K562 (cell line): ENCODE results near the gene DTNB. TPM values are rescaled to one million over a fixed set of nuclear protein-coding genes. Genes with fewer than 3 reads are reported as not detected.

Source experiments
- CHD4 ChIP-seq: fragments of 200-600 bp; sonication (generic); IDR thresholded peaks from 3 replicates; pipeline ENCODE4 v1.6.1; 2012; ENCODE audit warnings: low read depth, mild to moderate bottlenecking, mixed read lengths, low read length, inconsistent platforms; ENCODE audit not compliant: insufficient read depth, insufficient replicate concordance, poor library complexity, severe bottlenecking
- MTA1 ChIP-seq: fragments of 450-650 bp; IDR thresholded peaks from 2 replicates; pipeline ENCODE4 v1.6.1; 2017; ENCODE audit warnings: borderline replicate concordance
- ZNF586 ChIP-seq: fragments of 450-650 bp; formaldehyde crosslinking; conservative IDR thresholded peaks from 2 replicates; pipeline ENCODE4 v1.4.0; 2020; ENCODE audit warnings: mild to moderate bottlenecking, moderate library complexity
- ZNF699 ChIP-seq: fragments of 250-450 bp; sonication (Bioruptor Pico); IDR thresholded peaks from 2 replicates; pipeline ENCODE4 v1.8.0; 2021; ENCODE audit warnings: mild to moderate bottlenecking, moderate library complexity; ENCODE audit not compliant: insufficient replicate concordance
- polyA plus RNA-seq, 8 experiments: library from polyadenylated mRNA; depleted of rRNA in 4 of 8; stranded (reverse) in 5 of 8; unstranded in 3 of 8; fragments of >200 nt; fragmentation: Nextera tagmentation in 2 of 8; fragmentation: Illumina TruSeq in 1 of 8; extraction: Ambion mirVana in 2 of 8; extraction: Trizol in 1 of 8; gene quantifications; 2 replicates each; pipeline versions ENCODE4 v1.2.1 to v1.2.3, GENCODE V29; 2011 to 2014; ENCODE audit warnings: inconsistent platforms in 1 of 8, missing spikeins in 1 of 8
- total RNA-seq, 7 experiments: library from RNA; depleted of rRNA in 6 of 7; stranded (reverse); fragments of >200 nt in 6 of 7; fragmentation: Illumina TruSeq in 2 of 7; extraction: Trizol in 2 of 7; gene quantifications; 2 replicates each; pipeline versions ENCODE4 v1.2.1 to v1.2.3, GENCODE V29; 2011 to 2021; ENCODE audit warnings: low replicate concordance in 1 of 7
- TF ChIP-seq, protein P1 (sequence below): fragments of 250-450 bp; sonication (Bioruptor Pico); IDR thresholded peaks from 2 replicates; pipeline ENCODE4 v1.4.0; 2020; ENCODE audit warnings: mild to moderate bottlenecking, moderate library complexity, borderline replicate concordance
- TF ChIP-seq, protein P2 (sequence below): fragments of 150-350 bp; IDR thresholded peaks from 2 replicates; pipeline ENCODE4 v1.6.1; 2014; ENCODE audit warnings: low read depth, mild to moderate bottlenecking, low read length, borderline replicate concordance

DTNB gene
- total and polyA plus RNA-seq, 9 of the 15 experiments (the other 6 are each of a cell fraction or from before 2014, with no cell fraction given): 0.18 to 2.0 (median 0.77) TPM; not detected in 2

DNA sequence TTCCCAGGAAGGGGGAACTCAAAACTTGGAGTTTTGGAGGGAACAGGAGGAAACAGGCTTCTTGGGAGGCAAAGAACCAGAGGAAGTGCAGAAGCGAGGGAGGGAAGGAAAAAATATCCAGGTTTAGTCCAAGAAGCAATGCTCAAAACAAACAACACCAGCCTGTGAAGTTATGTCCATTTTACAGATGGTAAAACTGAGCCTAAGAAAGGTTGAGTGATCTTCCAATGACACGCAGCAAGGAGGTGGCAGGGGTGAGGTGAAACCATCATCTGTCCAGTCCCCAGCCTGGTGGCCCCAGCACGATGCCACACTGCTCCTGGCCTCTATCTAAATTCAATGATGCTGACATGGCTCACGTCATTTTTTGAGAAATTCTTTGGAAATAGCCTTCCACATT, 342.4 kb downstream of the DTNB start (continued):
- TF ChIP-seq, protein P1, sequence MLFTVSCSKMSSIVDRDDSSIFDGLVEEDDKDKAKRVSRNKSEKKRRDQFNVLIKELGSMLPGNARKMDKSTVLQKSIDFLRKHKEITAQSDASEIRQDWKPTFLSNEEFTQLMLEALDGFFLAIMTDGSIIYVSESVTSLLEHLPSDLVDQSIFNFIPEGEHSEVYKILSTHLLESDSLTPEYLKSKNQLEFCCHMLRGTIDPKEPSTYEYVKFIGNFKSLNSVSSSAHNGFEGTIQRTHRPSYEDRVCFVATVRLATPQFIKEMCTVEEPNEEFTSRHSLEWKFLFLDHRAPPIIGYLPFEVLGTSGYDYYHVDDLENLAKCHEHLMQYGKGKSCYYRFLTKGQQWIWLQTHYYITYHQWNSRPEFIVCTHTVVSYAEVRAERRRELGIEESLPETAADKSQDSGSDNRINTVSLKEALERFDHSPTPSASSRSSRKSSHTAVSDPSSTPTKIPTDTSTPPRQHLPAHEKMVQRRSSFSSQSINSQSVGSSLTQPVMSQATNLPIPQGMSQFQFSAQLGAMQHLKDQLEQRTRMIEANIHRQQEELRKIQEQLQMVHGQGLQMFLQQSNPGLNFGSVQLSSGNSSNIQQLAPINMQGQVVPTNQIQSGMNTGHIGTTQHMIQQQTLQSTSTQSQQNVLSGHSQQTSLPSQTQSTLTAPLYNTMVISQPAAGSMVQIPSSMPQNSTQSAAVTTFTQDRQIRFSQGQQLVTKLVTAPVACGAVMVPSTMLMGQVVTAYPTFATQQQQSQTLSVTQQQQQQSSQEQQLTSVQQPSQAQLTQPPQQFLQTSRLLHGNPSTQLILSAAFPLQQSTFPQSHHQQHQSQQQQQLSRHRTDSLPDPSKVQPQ (CRISPR knock-in tag): no peak
- TF ChIP-seq ZNF699 (CRISPR knock-in tag) (no peak), CHD4 (no peak), ZNF586 (CRISPR knock-in tag) (no peak), MTA1 (no peak)
- TF ChIP-seq, protein P2, sequence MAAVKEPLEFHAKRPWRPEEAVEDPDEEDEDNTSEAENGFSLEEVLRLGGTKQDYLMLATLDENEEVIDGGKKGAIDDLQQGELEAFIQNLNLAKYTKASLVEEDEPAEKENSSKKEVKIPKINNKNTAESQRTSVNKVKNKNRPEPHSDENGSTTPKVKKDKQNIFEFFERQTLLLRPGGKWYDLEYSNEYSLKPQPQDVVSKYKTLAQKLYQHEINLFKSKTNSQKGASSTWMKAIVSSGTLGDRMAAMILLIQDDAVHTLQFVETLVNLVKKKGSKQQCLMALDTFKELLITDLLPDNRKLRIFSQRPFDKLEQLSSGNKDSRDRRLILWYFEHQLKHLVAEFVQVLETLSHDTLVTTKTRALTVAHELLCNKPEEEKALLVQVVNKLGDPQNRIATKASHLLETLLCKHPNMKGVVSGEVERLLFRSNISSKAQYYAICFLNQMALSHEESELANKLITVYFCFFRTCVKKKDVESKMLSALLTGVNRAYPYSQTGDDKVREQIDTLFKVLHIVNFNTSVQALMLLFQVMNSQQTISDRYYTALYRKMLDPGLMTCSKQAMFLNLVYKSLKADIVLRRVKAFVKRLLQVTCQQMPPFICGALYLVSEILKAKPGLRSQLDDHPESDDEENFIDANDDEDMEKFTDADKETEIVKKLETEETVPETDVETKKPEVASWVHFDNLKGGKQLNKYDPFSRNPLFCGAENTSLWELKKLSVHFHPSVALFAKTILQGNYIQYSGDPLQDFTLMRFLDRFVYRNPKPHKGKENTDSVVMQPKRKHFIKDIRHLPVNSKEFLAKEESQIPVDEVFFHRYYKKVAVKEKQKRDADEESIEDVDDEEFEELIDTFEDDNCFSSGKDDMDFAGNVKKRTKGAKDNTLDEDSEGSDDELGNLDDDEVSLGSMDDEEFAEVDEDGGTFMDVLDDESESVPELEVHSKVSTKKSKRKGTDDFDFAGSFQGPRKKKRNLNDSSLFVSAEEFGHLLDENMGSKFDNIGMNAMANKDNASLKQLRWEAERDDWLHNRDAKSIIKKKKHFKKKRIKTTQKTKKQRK: no peak
